ENCODE results near the gene UNCX.
"Not testable (repeated sequence)": the region's sequence is repeated elsewhere in the genome, so short reads cannot be mapped to it uniquely, and the experiment has no call there.

Gene UNCX

DNA sequence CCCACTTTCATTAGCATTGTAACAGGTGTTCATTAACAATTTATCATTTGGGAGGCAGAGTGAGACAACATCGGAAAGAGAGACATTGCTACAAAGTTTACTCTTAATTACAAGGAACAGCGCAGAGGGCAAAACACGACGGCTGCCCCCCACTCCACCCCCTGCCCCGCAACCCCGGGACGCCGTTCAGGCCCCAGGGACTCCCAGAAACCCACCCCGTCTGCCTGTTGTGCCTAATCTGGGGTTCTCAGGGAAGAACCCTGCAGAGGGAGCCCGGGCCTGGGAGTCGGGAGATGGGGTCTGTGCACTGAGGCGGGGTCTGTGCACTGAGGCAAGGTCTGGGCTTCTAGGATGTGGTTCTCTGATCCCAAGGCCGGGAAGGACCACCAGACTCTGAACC lies 25.2 kb downstream of the UNCX start:
- no peak for DNase-seq (ENCODE audit: low spot score)

DNA sequence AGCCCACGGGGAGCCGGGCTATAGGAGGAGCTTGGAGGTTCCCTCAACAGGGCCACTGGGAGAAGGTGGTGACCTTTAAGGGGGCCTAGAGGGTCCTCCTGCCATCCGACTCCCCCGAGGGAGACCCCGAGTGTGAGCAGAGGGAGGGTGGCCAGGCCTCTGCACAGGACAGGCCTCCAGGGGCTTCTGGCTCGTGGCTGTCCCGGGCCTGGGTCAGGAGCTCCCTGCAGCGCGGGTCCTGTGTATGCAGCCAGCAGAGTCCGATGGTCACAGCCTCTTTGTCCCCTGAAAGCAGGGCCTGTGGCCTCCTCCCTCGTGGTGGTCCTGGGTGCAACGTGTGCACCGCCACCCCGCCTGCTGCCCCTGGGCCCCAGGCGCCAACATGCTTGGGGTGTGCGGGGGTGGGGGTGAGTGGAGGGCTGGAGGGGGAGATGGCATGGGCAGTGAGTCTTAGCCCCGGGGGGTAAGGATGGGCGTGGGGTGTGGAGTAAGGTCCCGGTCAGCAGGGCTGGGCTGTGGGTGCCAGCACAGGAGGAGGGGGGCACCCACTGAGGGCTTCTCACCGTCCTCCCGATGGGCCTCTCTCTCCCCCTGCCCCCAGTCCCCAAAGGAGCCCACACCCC lies 27.1 kb downstream of the UNCX start:
- no peak for DNase-seq (ENCODE audit: low spot score)

- no peak for DNase-seq (ENCODE audit: low spot score)
Observed at GRCh38 chr7:1260244-1260635, 27.6 kb downstream of the UNCX start.

DNA sequence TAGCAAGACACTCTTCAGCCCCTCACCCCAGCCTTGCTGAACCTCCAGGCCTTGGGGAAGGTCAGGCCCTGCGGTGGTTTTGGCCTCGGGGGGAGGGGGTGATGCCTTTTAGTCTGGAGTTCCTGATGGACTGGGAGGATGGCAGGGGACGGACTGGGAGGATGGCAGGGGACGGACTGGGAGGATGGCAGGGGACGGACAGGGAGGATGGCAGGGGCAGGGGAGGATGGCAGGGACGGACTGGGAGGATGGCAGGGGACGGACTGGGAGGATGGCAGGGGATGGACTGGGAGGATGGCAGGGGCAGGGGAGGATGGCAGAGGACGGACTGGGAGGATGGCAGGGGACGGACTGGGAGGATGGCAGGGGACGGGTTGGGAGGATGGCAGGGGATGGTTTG lies 28.4 kb downstream of the UNCX start:
- not testable (repeated sequence) for DNase-seq (ENCODE audit: low spot score)

DNA sequence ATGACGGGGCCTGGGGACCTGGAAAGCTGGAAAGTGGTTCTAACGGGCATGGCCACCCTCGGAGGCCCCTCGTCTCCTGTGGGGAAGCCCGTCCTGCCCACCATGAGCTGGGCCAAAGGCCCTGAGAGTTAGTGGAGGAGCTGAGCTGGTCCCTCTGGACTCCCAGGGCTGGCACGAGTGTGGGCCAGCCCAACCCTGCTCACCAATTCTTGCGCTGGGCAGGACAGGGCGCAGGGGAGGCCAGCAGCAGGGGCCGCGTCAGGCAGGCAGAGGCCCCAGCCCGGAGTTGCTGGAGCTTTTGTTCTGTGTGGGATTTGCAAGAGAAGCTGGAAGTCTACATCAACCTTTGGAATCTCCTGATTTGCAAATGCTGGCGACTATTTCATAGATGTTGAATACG lies 29.8 kb downstream of the UNCX start:
- no peak for DNase-seq (ENCODE audit: low spot score)

- no peak for DNase-seq (ENCODE audit: low spot score)
Observed at GRCh38 chr7:1263391-1263951, 30.8 kb downstream of the UNCX start.

- DNase-seq (ENCODE audit: low spot score), result no peak
Observed at GRCh38 chr7:1264345-1265280, 31.9 kb downstream of the UNCX start.

- DNase-seq (ENCODE audit: low spot score), result no peak
Observed at GRCh38 chr7:1267016-1267900, 34.6 kb downstream of the UNCX start.

DNA sequence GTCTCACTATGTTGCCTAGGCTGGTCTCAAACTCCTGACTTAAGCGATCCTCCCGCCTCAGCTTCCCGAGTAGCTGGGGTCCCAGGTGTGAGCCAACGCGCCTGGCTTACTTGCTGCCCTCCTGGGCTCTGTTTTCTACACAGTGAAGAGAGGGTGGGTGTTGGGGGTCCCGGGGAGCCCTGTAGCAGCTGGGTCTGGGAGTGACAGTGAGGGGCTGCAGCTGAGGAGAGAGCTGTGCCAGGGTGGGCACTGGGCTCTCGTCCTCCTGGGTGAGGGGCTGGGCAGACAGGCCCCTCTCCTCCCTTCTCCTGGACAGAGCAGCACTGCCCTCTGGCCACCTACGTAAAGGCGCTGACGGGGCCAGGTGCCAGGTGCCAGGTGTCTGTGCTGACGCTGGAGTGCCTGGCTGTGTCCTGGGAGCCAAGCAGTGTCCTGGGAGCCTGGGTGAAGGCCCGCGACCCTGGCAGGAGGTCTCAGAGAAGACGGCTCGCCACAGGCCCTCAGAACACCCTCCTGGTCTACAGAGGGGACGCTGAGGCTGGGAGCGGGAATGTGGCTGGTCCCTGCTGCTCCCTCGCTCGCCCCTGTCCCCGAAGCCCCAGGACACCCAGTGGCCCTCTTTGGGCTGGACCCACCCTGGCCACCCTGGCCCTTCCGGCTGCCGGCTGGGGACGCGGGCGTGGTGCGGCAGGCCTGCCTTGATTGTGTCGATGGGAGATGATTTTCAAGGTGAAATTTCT lies 35.6 kb downstream of the UNCX start:
- no peak for DNase-seq (ENCODE audit: low spot score)

GRCh38 chr7:1268866-1269265 lies 36.2 kb downstream of the UNCX start:
- no peak for DNase-seq (ENCODE audit: low spot score)

GRCh38 chr7:1269336-1269890 lies 36.7 kb downstream of the UNCX start:
- DNase-seq (ENCODE audit: low spot score), result no peak

- no peak for DNase-seq (ENCODE audit: low spot score)
Observed at GRCh38 chr7:1270181-1270580, 37.5 kb downstream of the UNCX start.

- no peak for DNase-seq (ENCODE audit: low spot score)
Observed at GRCh38 chr7:1271046-1271445, 38.4 kb downstream of the UNCX start.

DNA sequence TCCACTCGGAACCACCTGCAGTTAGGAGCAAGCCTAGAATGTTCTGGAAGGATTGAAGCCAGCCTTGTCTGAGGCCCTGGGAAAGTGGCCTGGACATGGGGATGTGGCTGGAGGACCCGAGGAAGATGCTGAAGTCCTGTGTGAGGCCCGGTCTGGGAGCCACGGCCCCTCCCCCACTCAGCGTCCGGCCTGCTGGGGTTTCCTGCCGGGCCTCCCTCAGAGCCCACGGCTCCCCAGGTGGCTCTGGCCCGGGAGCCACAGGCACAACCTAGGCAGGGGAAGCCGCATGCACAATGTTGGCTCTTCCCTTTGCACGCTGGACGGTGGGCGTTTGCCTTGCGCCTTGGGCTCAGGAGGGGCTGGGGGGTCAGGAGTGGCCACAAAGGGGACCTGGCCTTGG lies 39.0 kb downstream of the UNCX start:
- no peak for DNase-seq (ENCODE audit: low spot score)

- not testable (repeated sequence) for DNase-seq (ENCODE audit: low spot score)
Observed at GRCh38 chr7:1272136-1272535, 39.5 kb downstream of the UNCX start.

DNA sequence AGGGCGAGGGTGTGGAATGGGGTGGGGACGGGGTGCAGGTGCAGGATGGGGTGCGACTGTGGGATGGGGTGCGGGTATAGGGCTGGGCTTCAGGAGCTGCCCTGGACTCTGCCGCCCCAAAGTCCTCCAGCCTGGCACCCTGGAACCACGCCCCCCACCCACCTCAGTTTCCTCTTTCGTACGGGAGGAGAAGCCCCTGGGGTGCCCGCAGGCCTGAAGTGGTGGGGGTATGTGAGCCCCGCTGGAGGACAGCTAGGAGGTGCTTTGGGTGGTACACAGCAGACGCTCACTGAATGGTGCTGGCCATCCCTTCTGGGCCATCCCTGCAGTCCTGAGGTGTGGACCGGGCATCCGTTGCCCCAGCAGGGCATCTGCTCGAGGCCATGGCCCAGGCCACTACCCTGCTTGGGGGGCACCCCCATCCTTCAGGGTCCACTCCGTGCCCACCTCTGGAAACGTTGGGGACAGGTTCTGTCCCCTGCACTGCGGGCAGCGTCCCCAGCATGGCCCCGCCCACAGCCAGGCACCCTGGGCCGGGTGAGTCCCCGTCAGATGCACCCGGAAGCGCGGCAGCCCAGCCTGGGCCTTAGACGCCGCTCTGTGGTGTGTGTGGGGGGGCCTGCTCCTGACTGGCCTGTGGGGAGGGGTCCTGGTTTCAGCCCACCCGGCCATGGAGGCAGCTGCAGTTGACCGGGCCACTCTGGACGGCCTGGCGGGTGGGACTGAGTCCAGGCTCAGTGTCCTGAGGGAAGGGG lies 41.6 kb downstream of the UNCX start:
- DNase-seq (ENCODE audit: low spot score), result no peak

GRCh38 chr7:1274876-1275375 lies 42.3 kb downstream of the UNCX start:
- DNase-seq (ENCODE audit: low spot score), result no peak

- no peak for DNase-seq (ENCODE audit: low spot score)
Observed at GRCh38 chr7:1275451-1276381, 43.0 kb downstream of the UNCX start.

DNA sequence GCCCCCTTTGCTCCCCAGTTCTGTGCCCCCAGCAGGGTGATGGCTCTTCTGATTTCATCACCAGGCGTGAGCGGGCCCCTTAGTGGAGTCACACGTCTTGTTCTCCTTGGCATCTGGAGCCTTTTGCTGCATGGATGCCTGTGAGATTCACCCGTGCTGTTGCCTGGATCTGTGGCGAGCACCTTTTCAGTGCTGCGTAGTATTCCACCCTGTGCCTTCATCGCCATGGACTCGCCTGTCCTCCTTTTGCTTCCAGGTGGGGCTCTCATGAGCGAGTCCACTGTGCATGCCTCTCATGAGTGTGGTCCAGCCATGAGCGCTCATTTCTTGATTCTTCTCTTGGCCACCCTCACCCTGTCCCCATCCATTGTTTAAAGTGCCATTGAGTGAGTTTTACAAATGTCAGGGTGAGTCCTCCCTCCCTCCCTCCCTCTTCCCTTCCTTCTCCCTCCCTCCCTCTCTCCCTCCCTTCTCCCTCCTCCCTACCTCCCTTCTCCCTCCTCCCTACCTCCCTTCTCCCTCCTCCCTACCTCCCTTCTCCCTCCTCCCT lies 44.0 kb downstream of the UNCX start:
- DNase-seq (ENCODE audit: low spot score), result no peak
